Measurements from ENCODE around the gene ACKR2. TPM values are rescaled to one million over a fixed set of nuclear protein-coding genes. Genes with fewer than 3 reads are reported as not detected.

Gene ACKR2
- total RNA-seq, 2 donors from 2014 or later: 1.1 to 1.2 TPM

DNA sequence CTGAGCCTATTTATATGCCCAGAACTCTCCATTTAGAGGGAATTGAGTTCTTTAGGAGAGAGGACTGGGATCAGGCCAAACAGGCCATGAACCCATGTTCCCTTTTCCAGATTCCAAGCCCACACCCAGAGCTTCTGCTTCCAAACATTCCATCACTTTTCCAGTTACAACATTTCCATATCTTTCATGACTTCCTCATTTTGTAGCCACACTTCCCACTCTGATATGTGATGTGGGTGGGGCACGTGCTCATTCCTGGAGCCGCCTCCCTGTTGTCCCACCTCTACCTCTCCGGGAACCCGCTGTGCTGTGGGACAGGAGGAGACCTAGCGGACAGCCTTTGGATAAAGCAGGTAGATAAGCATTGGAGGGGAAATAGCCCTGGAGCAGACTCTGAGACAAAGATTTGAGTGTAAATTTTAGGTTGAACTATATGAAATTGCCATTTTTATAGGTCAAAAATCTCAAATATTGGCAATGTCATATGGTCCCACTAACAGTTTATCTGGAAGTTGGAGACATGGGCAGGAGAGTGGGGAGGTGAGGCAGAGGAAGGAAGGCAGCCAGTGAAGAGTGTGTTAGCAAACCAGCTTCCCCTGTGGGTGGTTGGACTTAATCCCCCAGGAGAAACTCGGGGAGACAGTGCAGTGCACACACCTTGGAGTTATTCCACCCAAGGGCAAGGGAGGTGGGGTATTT lies 34.6 kb downstream of the ACKR2 start:
- Mint-ChIP-seq H3K4me1 (ENCODE audit: low read depth) (peaks cover 13% of the 10 kb centered on the region), H3K9me3 (no peaks in the 10 kb centered on the region), H3K27me3 (ENCODE audit: low read depth) (peaks cover 6% of the 10 kb centered on the region), H3K36me3 (ENCODE audit: insufficient read depth in 2 of 2) (no peaks in the 10 kb centered on the region), H3K27ac (no peak overlapping the region), H3K4me3 (no peak overlapping the region)
- no peak for ATAC-seq (replicated peaks in 1 of 2)
- no peak for DNase-seq

DNA sequence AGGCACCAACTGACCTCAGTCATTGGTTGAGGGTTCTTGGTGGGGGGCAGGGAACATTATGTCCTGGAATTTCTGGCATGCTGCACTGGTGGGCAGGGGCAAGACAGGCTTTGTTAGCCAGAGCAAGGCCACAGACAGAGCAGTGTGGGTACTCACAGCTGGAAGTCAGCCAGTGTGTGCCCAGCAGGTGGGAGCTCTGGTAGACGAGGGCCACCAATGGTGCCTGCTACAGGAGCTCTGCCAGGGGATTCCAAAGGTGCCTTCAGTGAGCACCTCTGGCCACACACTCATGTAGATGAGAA lies 35.1 kb downstream of the ACKR2 start:
- no peaks in the 10 kb centered on the region for H3K36me3 Mint-ChIP-seq (ENCODE audit: insufficient read depth in 2 of 2)
- DNase-seq: no peak
- no peak overlapping the region for H3K4me3 Mint-ChIP-seq
- peaks cover 2% of the 10 kb centered on the region for H3K27me3 Mint-ChIP-seq (ENCODE audit: low read depth)
- H3K27ac Mint-ChIP-seq: no peak overlapping the region
- ATAC-seq (replicated peaks in 1 of 2): no peak
- H3K4me1 Mint-ChIP-seq (ENCODE audit: low read depth): peaks cover 13% of the 10 kb centered on the region
- H3K9me3 Mint-ChIP-seq: no peaks in the 10 kb centered on the region

DNA sequence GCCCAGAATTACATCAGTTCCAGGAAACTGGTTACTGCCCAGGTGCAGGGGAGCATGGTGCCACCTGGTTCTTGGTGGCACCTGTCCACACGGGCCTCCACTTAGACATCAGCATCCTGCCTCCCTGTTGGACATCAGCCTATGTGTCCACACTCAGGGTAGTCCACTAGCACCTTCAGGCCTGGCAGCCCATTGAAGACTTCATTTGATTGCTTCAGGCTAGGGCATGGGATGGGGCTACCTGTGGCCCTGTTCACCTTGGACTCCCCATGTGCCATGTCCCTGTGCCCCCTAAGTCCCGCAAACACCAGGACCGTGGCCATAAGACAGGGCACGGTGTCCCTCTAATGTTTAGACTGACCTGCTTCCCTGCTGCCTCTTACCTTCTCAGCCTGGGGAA lies 35.6 kb downstream of the ACKR2 start:
- Mint-ChIP-seq H3K36me3 (ENCODE audit: insufficient read depth in 2 of 2) (no peaks in the 10 kb centered on the region), H3K4me1 (ENCODE audit: low read depth) (peaks cover 13% of the 10 kb centered on the region), H3K4me3 (no peak overlapping the region), H3K27me3 (ENCODE audit: low read depth) (no peaks in the 10 kb centered on the region), H3K27ac (no peak overlapping the region), H3K9me3 (no peaks in the 10 kb centered on the region)
- DNase-seq (no peak), ATAC-seq (replicated peaks in 1 of 2) (no peak)

- Mint-ChIP-seq H3K9me3 (no peaks in the 10 kb centered on the region), H3K4me3 (peak overlapping the region in 1 of 2 donors; percentile 57), H3K4me1 (ENCODE audit: low read depth) (peaks cover 13% of the 10 kb centered on the region), H3K36me3 (ENCODE audit: insufficient read depth in 2 of 2) (no peaks in the 10 kb centered on the region), H3K27me3 (ENCODE audit: low read depth) (no peaks in the 10 kb centered on the region), H3K27ac (peak overlapping the region; percentile 85)
- DNase-seq (peak in 1 of 2 donors; percentile 8), ATAC-seq (replicated peaks in 1 of 2) (peak; percentile 41 to 48)
Observed at GRCh38 chr3:42846685-42847522, 37.7 kb downstream of the ACKR2 start.

DNA sequence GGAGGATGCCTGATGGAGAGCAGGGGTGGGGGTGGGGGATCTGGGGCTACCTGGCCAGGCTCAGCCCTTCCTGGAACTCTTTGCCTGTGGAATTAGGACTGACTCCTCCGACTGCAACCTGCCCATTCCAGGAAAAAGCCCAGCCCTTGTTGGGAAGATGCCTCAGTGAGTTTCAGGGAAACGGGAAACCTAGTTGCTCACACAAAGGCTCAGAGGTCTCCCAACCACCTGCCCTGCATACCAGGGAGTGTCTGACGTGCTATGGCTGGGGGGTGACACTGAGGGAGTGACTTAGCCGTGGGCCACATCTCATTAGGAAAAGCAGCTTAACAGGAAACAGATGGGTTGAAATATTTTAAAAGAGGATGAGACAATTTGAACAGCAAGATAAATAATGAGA lies 38.5 kb downstream of the ACKR2 start:
- no peaks in the 10 kb centered on the region for H3K27me3 Mint-ChIP-seq (ENCODE audit: low read depth)
- ATAC-seq (replicated peaks in 1 of 2) (no peak), DNase-seq (no peak)
- no peaks in the 10 kb centered on the region for H3K36me3 Mint-ChIP-seq (ENCODE audit: insufficient read depth in 2 of 2)
- H3K27ac Mint-ChIP-seq: no peak overlapping the region
- no peaks in the 10 kb centered on the region for H3K9me3 Mint-ChIP-seq
- no peak overlapping the region for H3K4me3 Mint-ChIP-seq
- peaks cover 13% of the 10 kb centered on the region for H3K4me1 Mint-ChIP-seq (ENCODE audit: low read depth)

GRCh38 chr3:42849017-42849416 lies 39.8 kb downstream of the ACKR2 start:
- DNase-seq (no peak), ATAC-seq (replicated peaks in 1 of 2) (no peak)
- no peak overlapping the region for H3K4me3 Mint-ChIP-seq
- H3K9me3 Mint-ChIP-seq: no peaks in the 10 kb centered on the region
- H3K27me3 Mint-ChIP-seq (ENCODE audit: low read depth): no peaks in the 10 kb centered on the region
- H3K36me3 Mint-ChIP-seq (ENCODE audit: insufficient read depth in 2 of 2): no peaks in the 10 kb centered on the region
- H3K4me1 Mint-ChIP-seq (ENCODE audit: low read depth): peaks cover 13% of the 10 kb centered on the region
- H3K27ac Mint-ChIP-seq: no peak overlapping the region

DNA sequence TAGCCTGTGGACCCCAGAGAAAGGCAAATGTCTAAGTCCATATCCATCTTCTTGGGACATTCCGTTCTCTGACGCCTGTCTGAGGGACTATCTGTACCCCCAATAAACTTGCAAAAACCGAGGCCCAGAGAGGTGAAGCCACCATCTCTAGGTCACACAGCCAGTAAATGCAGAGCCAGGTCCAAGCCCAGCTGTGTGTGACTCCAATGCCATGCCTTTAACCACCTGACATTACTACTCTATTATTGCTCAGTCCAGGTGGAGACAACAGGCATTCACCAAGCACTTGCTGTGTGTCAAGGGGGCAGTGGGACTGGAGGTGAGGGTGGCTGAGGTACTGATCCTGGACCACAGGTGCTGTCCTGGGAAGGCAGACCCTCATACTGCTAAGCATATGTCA lies 41.0 kb downstream of the ACKR2 start:
- Mint-ChIP-seq H3K4me3 (no peak overlapping the region), H3K27me3 (ENCODE audit: low read depth) (peaks cover 3% of the 10 kb centered on the region), H3K9me3 (no peaks in the 10 kb centered on the region), H3K36me3 (ENCODE audit: insufficient read depth in 2 of 2) (no peaks in the 10 kb centered on the region), H3K27ac (no peak overlapping the region), H3K4me1 (ENCODE audit: low read depth) (peaks cover 13% of the 10 kb centered on the region)
- DNase-seq: no peak
- ATAC-seq (replicated peaks in 1 of 2): no peak

- no peak overlapping the region for H3K27ac Mint-ChIP-seq
- peaks cover 7% of the 10 kb centered on the region for H3K27me3 Mint-ChIP-seq (ENCODE audit: low read depth)
- ATAC-seq (replicated peaks in 1 of 2) (no peak), DNase-seq (no peak)
- no peak overlapping the region for H3K4me3 Mint-ChIP-seq
- no peaks in the 10 kb centered on the region for H3K36me3 Mint-ChIP-seq (ENCODE audit: insufficient read depth in 2 of 2)
- H3K9me3 Mint-ChIP-seq: no peaks in the 10 kb centered on the region
- H3K4me1 Mint-ChIP-seq (ENCODE audit: low read depth): peaks cover 13% of the 10 kb centered on the region
Observed at GRCh38 chr3:42851228-42851834, 42.1 kb downstream of the ACKR2 start.

GRCh38 chr3:42852441-42852840 lies 43.2 kb downstream of the ACKR2 start:
- peaks cover 2% of the 10 kb centered on the region for H3K4me1 Mint-ChIP-seq (ENCODE audit: low read depth)
- H3K4me3 Mint-ChIP-seq: no peak overlapping the region
- DNase-seq (no peak), ATAC-seq (replicated peaks in 1 of 2) (no peak)
- H3K27ac Mint-ChIP-seq: no peak overlapping the region
- peaks cover 7% of the 10 kb centered on the region for H3K27me3 Mint-ChIP-seq (ENCODE audit: low read depth)
- no peaks in the 10 kb centered on the region for H3K9me3 Mint-ChIP-seq
- H3K36me3 Mint-ChIP-seq (ENCODE audit: insufficient read depth in 2 of 2): no peaks in the 10 kb centered on the region

- DNase-seq (no peak), ATAC-seq (replicated peaks in 1 of 2) (no peak)
- Mint-ChIP-seq H3K4me1 (ENCODE audit: low read depth) (no peaks in the 10 kb centered on the region), H3K27me3 (ENCODE audit: low read depth) (peaks cover 7% of the 10 kb centered on the region), H3K36me3 (ENCODE audit: insufficient read depth in 2 of 2) (no peaks in the 10 kb centered on the region), H3K27ac (no peak overlapping the region), H3K4me3 (no peak overlapping the region), H3K9me3 (no peaks in the 10 kb centered on the region)
Observed at GRCh38 chr3:42853056-42853455, 43.8 kb downstream of the ACKR2 start.

- H3K27me3 Mint-ChIP-seq (ENCODE audit: low read depth): peaks cover 7% of the 10 kb centered on the region
- DNase-seq (no peak), ATAC-seq (replicated peaks in 1 of 2) (no peak)
- no peak overlapping the region for H3K4me3 Mint-ChIP-seq
- H3K9me3 Mint-ChIP-seq: no peaks in the 10 kb centered on the region
- H3K27ac Mint-ChIP-seq: no peak overlapping the region
- no peaks in the 10 kb centered on the region for H3K36me3 Mint-ChIP-seq (ENCODE audit: insufficient read depth in 2 of 2)
- no peaks in the 10 kb centered on the region for H3K4me1 Mint-ChIP-seq (ENCODE audit: low read depth)
Observed at GRCh38 chr3:42853739-42854302, 44.6 kb downstream of the ACKR2 start.

GRCh38 chr3:42855219-42855546 lies 45.9 kb downstream of the ACKR2 start:
- DNase-seq (no peak), ATAC-seq (replicated peaks in 1 of 2) (no peak)
- peaks cover 1 to 2% of the 10 kb centered on the region in 2 donors for H3K36me3 Mint-ChIP-seq (ENCODE audit: insufficient read depth in 2 of 2)
- no peaks in the 10 kb centered on the region for H3K9me3 Mint-ChIP-seq
- peaks cover 7% of the 10 kb centered on the region for H3K27me3 Mint-ChIP-seq (ENCODE audit: low read depth)
- H3K4me3 Mint-ChIP-seq: no peak overlapping the region
- H3K4me1 Mint-ChIP-seq (ENCODE audit: low read depth): no peaks in the 10 kb centered on the region
- H3K27ac Mint-ChIP-seq: no peak overlapping the region

DNA sequence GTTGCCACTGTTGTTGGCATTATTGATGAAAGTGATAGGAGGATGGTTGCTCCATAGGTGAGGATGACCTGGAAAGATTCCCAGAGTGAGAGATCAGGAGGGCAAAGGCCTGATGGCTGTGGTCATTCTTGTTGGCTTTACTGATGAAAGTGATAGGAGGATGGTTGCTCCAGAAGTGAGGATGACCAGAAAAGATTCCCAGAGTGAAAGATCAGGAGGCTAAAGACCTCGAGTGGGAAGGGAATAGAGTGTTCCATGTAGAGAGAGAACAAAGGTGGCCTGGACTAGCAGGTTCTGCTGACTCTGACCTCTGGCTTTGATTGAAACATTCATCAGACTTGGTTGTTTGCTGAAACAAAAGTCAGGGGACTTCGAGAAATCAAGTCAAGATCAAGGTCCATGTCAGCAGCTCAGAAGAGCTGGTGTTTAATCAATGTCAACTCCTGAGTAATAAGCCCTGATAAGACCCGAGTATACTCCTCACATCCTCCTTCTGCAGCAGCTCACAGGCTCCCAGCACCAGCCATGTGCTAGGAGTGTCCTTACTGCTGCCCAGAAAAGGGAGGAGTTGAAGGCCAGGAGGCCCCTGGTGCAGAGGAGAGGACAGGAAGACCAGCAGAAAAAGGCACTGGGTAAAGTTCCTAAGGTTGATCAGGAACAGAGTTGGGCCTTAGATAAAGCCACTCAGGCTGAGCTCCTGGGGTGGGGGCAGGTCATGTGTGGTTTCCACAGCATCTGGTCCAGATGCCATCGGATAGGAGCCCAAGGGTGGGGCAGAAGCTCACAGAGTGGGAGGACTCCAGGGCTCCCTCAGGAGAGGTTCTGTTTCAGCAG lies 46.5 kb downstream of the ACKR2 start:
- ATAC-seq (replicated peaks in 1 of 2) (no peak), DNase-seq (no peak)
- no peak overlapping the region for H3K27ac Mint-ChIP-seq
- H3K9me3 Mint-ChIP-seq: peaks cover 0 to 1% of the 10 kb centered on the region in 2 donors
- H3K36me3 Mint-ChIP-seq (ENCODE audit: insufficient read depth in 2 of 2): peaks cover 1 to 2% of the 10 kb centered on the region in 2 donors
- H3K27me3 Mint-ChIP-seq (ENCODE audit: low read depth): peaks cover 7% of the 10 kb centered on the region
- H3K4me3 Mint-ChIP-seq: no peak overlapping the region
- no peaks in the 10 kb centered on the region for H3K4me1 Mint-ChIP-seq (ENCODE audit: low read depth)
